ENCODE measurements around the gene FCGR3B.
A peak's percentile ranks its signal among the peaks of the same experiment; 100 is the strongest.
"Not testable (repeated sequence)": the region's sequence is repeated elsewhere in the genome, so short reads cannot be mapped to it uniquely, and the experiment has no call there.

Gene FCGR3B

GRCh38 chr1:161647507-161648360 lies 16.8 kb upstream of the FCGR3B start:
- H3K27me3 ChIP-seq (ENCODE audit: insufficient read depth, low read depth); H3K79me2 ChIP-seq (ENCODE audit: insufficient read depth, low read depth); H3K4me1 ChIP-seq (ENCODE audit: low read depth, poor library complexity, severe bottlenecking); H3K4me2 ChIP-seq; H2AFZ ChIP-seq (ENCODE audit: low read depth); H3K9ac ChIP-seq; H4K20me1 ChIP-seq (ENCODE audit: insufficient read depth); H3K27ac ChIP-seq; H3K36me3 ChIP-seq (ENCODE audit: insufficient read depth); H3K4me3 ChIP-seq (IDR thresholded peaks at IDR 0.05; ENCODE audit: insufficient read depth, low read depth, low read length): not testable (repeated sequence)
- TF ChIP-seq CTCF (conservative IDR thresholded peaks at IDR 0.05; ENCODE audit: low read depth, low read length) = peak; percentile 66; the same call in 1 of the 2 replicates

GRCh38 chr1:161644855-161645254 lies 13.9 kb upstream of the FCGR3B start:
- H3K27me3 ChIP-seq (ENCODE audit: insufficient read depth, low read depth); H3K27ac ChIP-seq; H3K4me2 ChIP-seq; H3K79me2 ChIP-seq (ENCODE audit: insufficient read depth, low read depth); H3K4me3 ChIP-seq (IDR thresholded peaks at IDR 0.05; ENCODE audit: insufficient read depth, low read depth, low read length); H4K20me1 ChIP-seq (ENCODE audit: insufficient read depth); H2AFZ ChIP-seq (ENCODE audit: low read depth); H3K9ac ChIP-seq; H3K4me1 ChIP-seq (ENCODE audit: low read depth, poor library complexity, severe bottlenecking); H3K36me3 ChIP-seq (ENCODE audit: insufficient read depth): not testable (repeated sequence)

DNA sequence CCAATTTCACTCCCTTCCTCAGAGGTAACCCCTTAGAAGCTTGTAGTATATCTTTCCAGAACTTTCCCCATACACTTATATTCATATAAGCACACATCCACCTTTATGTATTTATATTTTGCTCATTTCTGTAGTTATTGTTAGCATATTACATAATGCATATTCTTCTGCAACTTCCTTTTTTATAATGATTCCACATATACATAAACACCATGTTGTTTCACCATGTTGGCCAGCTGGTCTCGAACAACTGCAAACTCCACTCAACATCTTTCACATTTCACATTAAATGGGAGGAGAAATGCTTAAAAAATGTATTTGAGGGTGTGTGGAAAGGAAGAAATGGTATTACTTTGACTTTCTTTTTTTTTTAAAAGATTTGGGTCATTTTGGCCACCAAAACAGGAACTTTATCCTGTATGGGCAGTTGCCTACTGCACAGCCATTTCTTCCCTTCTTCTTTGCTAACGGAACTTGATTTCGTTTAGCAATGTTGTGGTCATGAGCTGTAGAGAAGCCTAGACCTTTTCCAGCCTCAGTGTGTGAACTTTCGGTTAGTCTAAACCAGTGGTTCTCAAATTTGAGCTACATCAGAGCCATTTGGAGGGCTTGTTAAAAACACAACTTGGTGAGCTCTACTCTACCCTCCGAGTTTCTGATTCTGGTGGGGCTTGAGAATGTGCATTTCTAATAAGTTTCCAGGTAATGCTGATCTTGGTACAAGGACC lies 12.7 kb upstream of the FCGR3B start:
- H3K27me3 ChIP-seq (ENCODE audit: insufficient read depth, low read depth); H3K79me2 ChIP-seq (ENCODE audit: insufficient read depth, low read depth); H3K4me2 ChIP-seq; H3K4me3 ChIP-seq (IDR thresholded peaks at IDR 0.05; ENCODE audit: insufficient read depth, low read depth, low read length); H3K4me1 ChIP-seq (ENCODE audit: low read depth, poor library complexity, severe bottlenecking); H2AFZ ChIP-seq (ENCODE audit: low read depth); H3K9ac ChIP-seq; H3K36me3 ChIP-seq (ENCODE audit: insufficient read depth); H4K20me1 ChIP-seq (ENCODE audit: insufficient read depth); H3K27ac ChIP-seq: not testable (repeated sequence)

DNA sequence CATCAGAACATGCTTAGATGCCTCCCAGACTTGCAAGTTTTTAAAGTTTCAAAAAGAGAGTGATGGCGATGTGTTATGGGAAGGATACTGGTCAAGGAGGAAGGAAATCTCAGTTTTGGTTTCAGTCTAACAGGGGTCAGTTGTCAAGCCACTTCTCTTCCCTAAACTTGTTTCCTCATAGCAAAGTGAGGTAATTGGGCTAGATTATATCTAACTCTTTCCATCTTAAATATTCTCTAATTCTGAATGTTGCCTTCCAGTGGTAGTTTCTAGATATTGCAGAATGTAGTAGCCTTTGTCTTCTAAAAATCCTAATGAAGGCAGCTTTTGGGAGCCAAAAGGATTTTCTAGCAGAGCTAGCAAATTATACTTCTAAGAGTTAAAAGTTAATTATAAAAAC lies 11.7 kb upstream of the FCGR3B start:
- peak; percentile 35; the same call in 1 of the 2 replicates for TF ChIP-seq CTCF (conservative IDR thresholded peaks at IDR 0.05; ENCODE audit: low read depth, low read length)
- not testable (repeated sequence) for H3K79me2 ChIP-seq (ENCODE audit: insufficient read depth, low read depth); H3K36me3 ChIP-seq (ENCODE audit: insufficient read depth); H4K20me1 ChIP-seq (ENCODE audit: insufficient read depth); H3K4me2 ChIP-seq; H3K4me1 ChIP-seq (ENCODE audit: low read depth, poor library complexity, severe bottlenecking); H3K9ac ChIP-seq; H3K27ac ChIP-seq; H3K27me3 ChIP-seq (ENCODE audit: insufficient read depth, low read depth); H2AFZ ChIP-seq (ENCODE audit: low read depth); H3K4me3 ChIP-seq (IDR thresholded peaks at IDR 0.05; ENCODE audit: insufficient read depth, low read depth, low read length)

GRCh38 chr1:161639203-161639602 lies 8.2 kb upstream of the FCGR3B start:
- not testable (repeated sequence) for H3K4me1 ChIP-seq (ENCODE audit: low read depth, poor library complexity, severe bottlenecking); H2AFZ ChIP-seq (ENCODE audit: low read depth); H3K4me2 ChIP-seq; H3K36me3 ChIP-seq (ENCODE audit: insufficient read depth); H3K27ac ChIP-seq; H4K20me1 ChIP-seq (ENCODE audit: insufficient read depth); H3K9ac ChIP-seq; H3K27me3 ChIP-seq (ENCODE audit: insufficient read depth, low read depth); H3K4me3 ChIP-seq (IDR thresholded peaks at IDR 0.05; ENCODE audit: insufficient read depth, low read depth, low read length); H3K79me2 ChIP-seq (ENCODE audit: insufficient read depth, low read depth)

DNA sequence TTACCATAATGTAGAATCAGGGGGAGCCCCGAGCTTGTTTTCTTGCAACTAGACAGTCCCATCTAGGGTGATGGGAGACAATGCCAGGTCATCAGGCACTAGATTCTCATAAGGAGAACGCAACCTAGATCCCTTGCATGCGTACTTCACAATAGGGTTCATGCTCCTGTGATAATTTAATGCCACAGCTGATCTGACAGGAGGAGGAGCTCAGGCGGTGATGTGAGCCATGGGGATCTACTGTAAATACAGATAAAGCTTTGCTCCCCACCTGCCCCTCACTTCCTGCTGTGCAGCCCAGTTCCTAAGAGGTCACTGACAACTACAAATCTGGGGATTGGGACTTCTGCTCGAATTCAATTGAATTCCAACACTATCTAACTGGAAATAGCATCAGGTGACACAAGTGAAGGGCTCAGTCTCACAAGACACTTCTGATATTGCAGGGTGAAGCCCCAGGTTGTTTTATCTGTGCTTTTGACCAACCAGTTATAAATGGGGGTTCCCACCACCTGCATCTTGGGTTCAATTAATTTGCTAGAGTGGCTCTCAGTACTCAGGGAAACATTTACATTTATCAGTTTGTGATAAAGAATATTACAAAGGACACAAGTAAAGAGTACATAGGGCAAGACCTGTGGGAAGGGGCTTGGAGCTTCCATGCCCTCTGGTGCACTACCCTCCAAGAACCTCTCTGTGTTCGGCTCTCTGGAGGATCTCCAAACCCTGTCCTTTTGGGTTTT lies 7.4 kb upstream of the FCGR3B start:
- not testable (repeated sequence) for H3K27me3 ChIP-seq (ENCODE audit: insufficient read depth, low read depth); H3K4me2 ChIP-seq; H4K20me1 ChIP-seq (ENCODE audit: insufficient read depth); H3K27ac ChIP-seq; H3K36me3 ChIP-seq (ENCODE audit: insufficient read depth); H2AFZ ChIP-seq (ENCODE audit: low read depth); H3K4me3 ChIP-seq (IDR thresholded peaks at IDR 0.05; ENCODE audit: insufficient read depth, low read depth, low read length); H3K4me1 ChIP-seq (ENCODE audit: low read depth, poor library complexity, severe bottlenecking); H3K9ac ChIP-seq; H3K79me2 ChIP-seq (ENCODE audit: insufficient read depth, low read depth)

- not testable (repeated sequence) for H4K20me1 ChIP-seq (ENCODE audit: insufficient read depth); H3K27ac ChIP-seq; H3K9ac ChIP-seq; H3K36me3 ChIP-seq (ENCODE audit: insufficient read depth); H3K4me2 ChIP-seq; H3K4me3 ChIP-seq (IDR thresholded peaks at IDR 0.05; ENCODE audit: insufficient read depth, low read depth, low read length); H3K79me2 ChIP-seq (ENCODE audit: insufficient read depth, low read depth); H3K27me3 ChIP-seq (ENCODE audit: insufficient read depth, low read depth); H3K4me1 ChIP-seq (ENCODE audit: low read depth, poor library complexity, severe bottlenecking); H2AFZ ChIP-seq (ENCODE audit: low read depth)
Observed at GRCh38 chr1:161636976-161637375, 6.0 kb upstream of the FCGR3B start.

DNA sequence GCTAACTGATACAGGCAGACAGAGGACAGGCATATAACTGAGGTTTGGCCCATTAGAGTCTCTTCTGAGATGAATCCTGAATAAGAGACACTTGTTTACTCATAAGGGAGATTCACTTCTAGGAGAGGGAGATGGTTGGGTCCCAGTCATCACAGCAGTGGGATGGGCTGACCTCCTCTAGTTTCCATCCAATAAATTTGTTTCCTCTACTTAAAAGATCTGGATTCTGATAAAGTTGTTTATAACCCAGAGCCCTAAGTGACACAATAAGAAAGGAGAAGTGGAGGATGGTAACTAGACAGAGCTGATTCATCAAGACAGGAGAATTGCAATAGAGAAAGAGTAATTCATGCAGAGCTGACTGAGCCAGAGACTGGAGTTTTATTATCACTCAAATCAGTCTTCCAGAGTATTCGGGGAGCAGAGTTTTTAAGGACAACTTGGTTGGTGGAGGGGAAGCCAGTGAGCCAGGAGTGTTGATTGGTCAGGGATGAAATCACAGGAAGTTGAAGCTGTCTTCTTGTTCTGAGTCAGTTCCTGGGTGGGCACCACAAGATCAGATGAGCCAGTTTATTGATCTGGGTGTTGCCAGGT lies 5.3 kb upstream of the FCGR3B start:
- not testable (repeated sequence) for H3K4me3 ChIP-seq (IDR thresholded peaks at IDR 0.05; ENCODE audit: insufficient read depth, low read depth, low read length); H2AFZ ChIP-seq (ENCODE audit: low read depth); H3K9ac ChIP-seq; H3K27ac ChIP-seq; H3K79me2 ChIP-seq (ENCODE audit: insufficient read depth, low read depth); H3K36me3 ChIP-seq (ENCODE audit: insufficient read depth); H3K4me2 ChIP-seq; H3K27me3 ChIP-seq (ENCODE audit: insufficient read depth, low read depth); H3K4me1 ChIP-seq (ENCODE audit: low read depth, poor library complexity, severe bottlenecking); H4K20me1 ChIP-seq (ENCODE audit: insufficient read depth)
